PFSK-1 (cell line): ENCODE results near the gene RGS6.

Experiments used
- FOXP2 ChIP-seq: optimal IDR thresholded peaks from 2 replicates; pipeline ENCODE3; 2011; ENCODE audit warnings: borderline replicate concordance, control low read depth, inconsistent platforms; ENCODE audit not compliant: insufficient read depth; ENCODE audit errors: extremely low read length, extremely low read depth
- POLR2AphosphoS5 ChIP-seq: IDR thresholded peaks from 2 replicates; pipeline ENCODE4 v1.6.1; 2012; ENCODE audit warnings: low read depth, mild to moderate bottlenecking, control low read depth, low read length, moderate library complexity
- SIN3A ChIP-seq: IDR thresholded peaks from 2 replicates; pipeline ENCODE4 v1.6.1; 2012; ENCODE audit warnings: mild to moderate bottlenecking, low read length, moderate library complexity, borderline replicate concordance; ENCODE audit not compliant: insufficient read depth
- TAF1 ChIP-seq: IDR thresholded peaks from 2 replicates; pipeline ENCODE4 v1.6.1; 2012; ENCODE audit warnings: low read length, control low read depth, borderline replicate concordance; ENCODE audit not compliant: insufficient read depth
- TF ChIP-seq, protein P1 (sequence below), 2 experiments: IDR thresholded peaks; 2 replicates each; pipeline versions ENCODE4 v1.6.1 to v1.8.0; 2011 to 2012; ENCODE audit warnings: low read depth in 2 of 2, low read length in 2 of 2, control low read depth in 1 of 2, inconsistent platforms in 1 of 2, mild to moderate bottlenecking in 1 of 2, moderate library complexity in 1 of 2; ENCODE audit not compliant: insufficient read depth in 1 of 2

Gene RGS6

DNA sequence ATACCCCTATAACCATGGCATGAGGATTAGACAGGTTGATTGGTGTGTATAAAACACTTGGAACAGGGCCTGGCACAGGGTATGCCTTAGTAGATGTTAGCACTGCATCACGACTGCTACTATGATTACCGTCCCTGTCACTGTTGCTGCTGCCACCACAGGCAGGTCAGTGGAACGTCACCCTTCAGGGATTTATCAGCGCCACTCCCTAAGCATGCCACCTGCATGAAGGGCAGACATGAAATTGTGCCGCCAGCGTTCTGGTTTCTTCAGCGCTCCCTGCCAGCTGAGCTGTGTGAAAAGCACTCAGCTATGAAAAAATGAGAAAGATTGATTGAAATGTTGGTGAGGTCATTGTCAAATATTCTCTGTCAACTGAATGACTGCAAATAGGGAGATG, 484.7 kb downstream of the RGS6 start:
- TF ChIP-seq FOXP2 (no peak), POLR2AphosphoS5 (no peak), SIN3A (no peak), TAF1 (no peak)
- TF ChIP-seq, protein P1, sequence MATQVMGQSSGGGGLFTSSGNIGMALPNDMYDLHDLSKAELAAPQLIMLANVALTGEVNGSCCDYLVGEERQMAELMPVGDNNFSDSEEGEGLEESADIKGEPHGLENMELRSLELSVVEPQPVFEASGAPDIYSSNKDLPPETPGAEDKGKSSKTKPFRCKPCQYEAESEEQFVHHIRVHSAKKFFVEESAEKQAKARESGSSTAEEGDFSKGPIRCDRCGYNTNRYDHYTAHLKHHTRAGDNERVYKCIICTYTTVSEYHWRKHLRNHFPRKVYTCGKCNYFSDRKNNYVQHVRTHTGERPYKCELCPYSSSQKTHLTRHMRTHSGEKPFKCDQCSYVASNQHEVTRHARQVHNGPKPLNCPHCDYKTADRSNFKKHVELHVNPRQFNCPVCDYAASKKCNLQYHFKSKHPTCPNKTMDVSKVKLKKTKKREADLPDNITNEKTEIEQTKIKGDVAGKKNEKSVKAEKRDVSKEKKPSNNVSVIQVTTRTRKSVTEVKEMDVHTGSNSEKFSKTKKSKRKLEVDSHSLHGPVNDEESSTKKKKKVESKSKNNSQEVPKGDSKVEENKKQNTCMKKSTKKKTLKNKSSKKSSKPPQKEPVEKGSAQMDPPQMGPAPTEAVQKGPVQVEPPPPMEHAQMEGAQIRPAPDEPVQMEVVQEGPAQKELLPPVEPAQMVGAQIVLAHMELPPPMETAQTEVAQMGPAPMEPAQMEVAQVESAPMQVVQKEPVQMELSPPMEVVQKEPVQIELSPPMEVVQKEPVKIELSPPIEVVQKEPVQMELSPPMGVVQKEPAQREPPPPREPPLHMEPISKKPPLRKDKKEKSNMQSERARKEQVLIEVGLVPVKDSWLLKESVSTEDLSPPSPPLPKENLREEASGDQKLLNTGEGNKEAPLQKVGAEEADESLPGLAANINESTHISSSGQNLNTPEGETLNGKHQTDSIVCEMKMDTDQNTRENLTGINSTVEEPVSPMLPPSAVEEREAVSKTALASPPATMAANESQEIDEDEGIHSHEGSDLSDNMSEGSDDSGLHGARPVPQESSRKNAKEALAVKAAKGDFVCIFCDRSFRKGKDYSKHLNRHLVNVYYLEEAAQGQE (IDR thresholded peaks at IDR 0.05; ENCODE audit: insufficient read depth in 1 of 2, low read depth in 2 of 2, low read length in 2 of 2): no peak

DNA sequence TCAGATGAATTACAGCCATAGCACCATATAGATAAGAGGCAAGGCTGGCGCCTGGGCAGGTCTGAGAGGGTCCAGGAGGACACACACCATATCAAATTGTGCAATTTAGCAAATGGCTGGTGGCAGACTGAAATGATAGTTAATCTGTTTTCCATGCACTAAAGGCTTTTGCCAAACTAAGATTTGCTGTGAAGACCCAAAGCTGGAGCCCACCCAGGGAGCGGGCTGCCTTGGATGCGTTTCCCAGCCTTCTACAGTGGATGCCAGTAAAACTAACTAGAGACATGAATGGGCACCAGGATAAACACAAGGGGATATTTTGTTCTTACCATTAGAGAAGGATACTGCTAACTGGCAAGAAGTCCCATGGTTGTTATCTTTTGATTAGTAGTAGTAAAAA, 486.6 kb downstream of the RGS6 start:
- no peak for TF ChIP-seq SIN3A
- TF ChIP-seq, protein P1 (IDR thresholded peaks at IDR 0.05; ENCODE audit: insufficient read depth in 1 of 2, low read depth in 2 of 2, low read length in 2 of 2): no peak
- no peak for TF ChIP-seq FOXP2
- no peak for TF ChIP-seq POLR2AphosphoS5
- no peak for TF ChIP-seq TAF1

DNA sequence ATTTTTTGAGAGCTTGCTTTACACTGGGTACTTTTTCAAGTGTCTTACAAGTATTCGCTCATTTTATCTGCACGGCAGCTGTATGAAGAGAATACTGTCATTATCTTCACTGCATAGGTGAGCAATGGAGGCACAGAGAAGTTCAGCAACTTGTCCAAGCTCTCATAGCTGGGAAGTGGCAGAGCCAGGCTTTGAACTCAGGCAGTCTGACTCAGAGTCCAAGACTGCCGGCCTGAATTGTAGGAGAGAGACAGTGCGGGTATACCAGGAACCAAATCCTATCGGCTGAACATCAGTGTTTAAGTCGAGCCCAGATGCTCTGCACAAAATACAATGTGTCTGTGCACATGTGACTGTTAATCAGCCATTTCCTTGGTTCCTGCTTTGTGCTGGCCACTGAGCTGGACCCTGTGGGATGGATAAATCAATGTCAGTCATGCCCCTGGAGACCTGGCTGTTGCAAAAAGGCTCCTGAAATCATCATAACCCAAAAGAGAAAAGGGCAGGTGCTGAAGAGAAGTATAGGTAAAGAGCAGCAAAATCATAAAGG, 487.1 kb downstream of the RGS6 start:
- no peak for TF ChIP-seq TAF1
- no peak for TF ChIP-seq SIN3A
- TF ChIP-seq POLR2AphosphoS5: no peak
- no peak for TF ChIP-seq FOXP2
- TF ChIP-seq, protein P1 (IDR thresholded peaks at IDR 0.05; ENCODE audit: insufficient read depth in 1 of 2, low read depth in 2 of 2, low read length in 2 of 2): no peak

DNA sequence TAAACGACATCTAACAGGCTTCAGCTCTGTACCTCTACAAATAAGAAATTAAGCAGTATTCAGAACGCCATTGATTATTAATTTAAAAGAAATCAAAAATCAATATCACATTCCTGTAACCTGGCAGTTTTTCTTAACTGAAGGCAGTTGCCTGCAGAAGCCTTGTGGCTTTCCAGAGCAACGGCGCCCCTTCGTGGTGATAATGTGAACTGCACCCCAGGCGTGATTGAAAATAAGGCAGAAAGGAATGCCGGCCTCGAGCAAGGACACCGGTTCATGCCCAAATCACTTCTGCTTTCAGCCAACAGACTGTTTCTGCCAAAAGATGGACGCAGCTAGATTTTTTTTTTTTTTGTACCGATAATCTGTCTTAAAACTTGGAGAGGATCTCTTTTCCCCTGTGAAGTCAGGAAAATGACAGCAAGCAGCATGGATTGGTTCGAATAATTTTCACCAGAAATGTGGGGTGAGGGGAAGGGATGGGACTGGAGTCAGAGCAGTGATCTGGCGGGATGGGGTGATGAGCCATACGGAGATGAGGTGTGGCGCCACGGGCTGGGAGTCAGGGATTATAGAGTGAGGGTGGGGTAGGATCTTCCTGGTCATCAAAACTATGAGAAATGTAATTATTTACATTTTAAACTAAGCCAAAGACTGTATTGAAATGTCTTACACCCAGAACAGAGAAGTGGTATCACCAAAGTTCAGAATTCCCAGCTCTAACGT, 488.7 kb downstream of the RGS6 start:
- TF ChIP-seq TAF1 (no peak), SIN3A (no peak), FOXP2 (no peak), POLR2AphosphoS5 (no peak)
- TF ChIP-seq, protein P1 (IDR thresholded peaks at IDR 0.05; ENCODE audit: insufficient read depth in 1 of 2, low read depth in 2 of 2, low read length in 2 of 2): no peak
